HEK293T (cell line): ENCODE measurements around the gene COTL1.

Experiments
- ARNT ChIP-seq: fragments of 450-650 bp; IDR thresholded peaks from 2 replicates; pipeline ENCODE4 v1.6.1; 2017; ENCODE audit warnings: mild to moderate bottlenecking
- BHLHE40 ChIP-seq: fragments of 450-650 bp; IDR thresholded peaks from 2 replicates; pipeline ENCODE4 v1.6.1; 2016; ENCODE audit warnings: mild to moderate bottlenecking, moderate library complexity, borderline replicate concordance
- ELF4 ChIP-seq: fragments of 450-650 bp; IDR thresholded peaks from 2 replicates; pipeline ENCODE4 v1.6.1; 2017; ENCODE audit warnings: antibody characterized with exemption
- NFRKB ChIP-seq: fragments of 450-650 bp; IDR thresholded peaks from 2 replicates; pipeline ENCODE4 v1.6.1; 2016; ENCODE audit warnings: mild to moderate bottlenecking, moderate library complexity
- SUZ12 ChIP-seq: fragments of 450-650 bp; IDR thresholded peaks from 2 replicates; pipeline ENCODE4 v1.6.1; 2016; ENCODE audit warnings: mild to moderate bottlenecking
- TARDBP ChIP-seq: fragments of 450-650 bp; IDR thresholded peaks from 2 replicates; pipeline ENCODE4 v1.6.1; 2016

- TF ChIP-seq BHLHE40 (no peak), SUZ12 (no peak), NFRKB (no peak), ELF4 (no peak), TARDBP (no peak), ARNT (no peak)
Measured at GRCh38 chr16:84569382-84569987, 48.4 kb downstream of the COTL1 start.
